NCI-H524 (cell line): Measurements from ENCODE around the gene TK2.
"Not testable (repeated sequence)": the region's sequence is repeated elsewhere in the genome, so short reads cannot be mapped to it uniquely, and the experiment has no call there.

Experiments used
- DNase-seq, 2 experiments: peaks; one replicate each; lab custom pipeline; 2025; lab: John Stamatoyannopoulos, UW

The TK2 gene

GRCh38 chr16:66503030-66503429 lies 46.9 kb downstream of the TK2 start:
- no peak for DNase-seq

- DNase-seq, result no peak
Measured at GRCh38 chr16:66502020-66502913, 47.7 kb downstream of the TK2 start.

DNA sequence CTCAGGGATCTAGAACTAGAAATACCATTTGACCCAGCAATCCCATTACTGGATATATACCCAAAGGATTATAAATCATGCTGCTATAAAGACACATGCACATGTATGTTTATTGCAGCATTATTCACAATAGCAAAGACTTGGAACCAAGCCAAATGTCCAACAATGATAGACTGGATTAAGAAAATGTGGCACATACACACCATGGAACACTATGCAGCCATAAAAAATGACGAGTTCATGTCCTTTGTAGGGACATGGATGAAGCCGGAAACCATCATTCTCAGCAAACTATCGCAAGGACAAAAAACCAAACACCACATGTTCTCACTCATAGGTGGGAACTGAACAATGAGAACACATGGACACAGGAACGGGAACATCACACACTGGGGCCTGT lies 48.4 kb downstream of the TK2 start:
- not testable (repeated sequence) for DNase-seq

DNA sequence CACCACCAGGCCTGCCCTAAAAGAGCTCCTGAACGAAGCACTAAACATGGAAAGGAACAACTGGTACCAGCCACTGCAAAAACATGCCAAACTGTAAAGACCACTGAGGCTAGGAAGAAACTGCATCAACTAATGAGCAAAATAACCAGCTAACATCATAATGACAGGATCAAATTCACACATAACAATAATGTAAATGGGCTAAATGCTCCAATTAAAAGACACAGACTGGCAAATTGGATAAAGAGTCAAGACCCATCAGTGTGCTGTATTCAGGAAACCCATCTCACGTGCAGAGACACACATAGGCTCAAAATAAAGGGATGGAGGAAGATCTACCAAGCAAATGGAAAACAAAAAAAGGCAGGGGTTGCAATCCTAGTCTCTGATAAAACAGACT lies 52.0 kb downstream of the TK2 start:
- DNase-seq, result not testable (repeated sequence)

DNA sequence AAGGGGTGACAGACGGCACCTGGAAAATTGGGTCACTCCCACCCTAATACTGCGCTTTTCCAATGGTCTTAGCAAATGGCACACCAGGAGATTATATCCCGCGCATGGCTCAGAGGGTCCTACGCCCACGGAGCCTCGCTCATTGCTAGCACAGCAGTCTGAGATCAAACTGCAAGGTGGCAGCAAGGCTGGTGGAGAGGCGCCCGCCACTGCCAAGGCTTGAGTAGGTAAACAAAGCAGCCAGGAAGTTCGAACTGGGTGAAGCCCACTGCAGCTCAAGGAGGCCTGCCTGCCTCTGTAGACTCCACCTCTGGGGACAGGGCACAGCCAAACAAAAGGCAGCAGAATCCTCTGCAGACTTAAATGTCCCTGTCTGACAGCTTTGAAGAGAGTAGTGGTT lies 53.7 kb downstream of the TK2 start:
- DNase-seq, result not testable (repeated sequence)

GRCh38 chr16:66495440-66495839 lies 54.5 kb downstream of the TK2 start:
- DNase-seq, result no peak

DNA sequence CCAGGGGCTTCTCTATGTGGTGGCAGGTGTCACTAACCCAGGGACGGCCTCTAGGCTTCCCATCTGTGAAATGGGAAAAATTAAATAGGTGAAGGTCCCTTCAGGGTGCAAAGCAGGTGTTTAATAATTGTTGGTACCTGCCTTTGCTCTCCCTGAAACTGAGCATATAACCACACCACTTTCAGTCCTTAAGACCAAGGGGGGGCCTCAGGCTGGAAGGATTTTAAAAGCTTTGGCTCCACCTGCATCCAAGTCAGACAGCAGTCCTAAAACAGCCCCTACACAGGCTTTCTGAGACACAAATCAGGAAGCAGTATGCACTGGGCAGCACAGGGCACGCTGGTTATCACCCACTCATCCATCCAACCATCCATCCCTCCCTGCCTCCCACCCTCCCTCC lies 55.0 kb downstream of the TK2 start:
- DNase-seq, result no peak

GRCh38 chr16:66493490-66494401 lies 56.2 kb downstream of the TK2 start:
- no peak for DNase-seq

DNA sequence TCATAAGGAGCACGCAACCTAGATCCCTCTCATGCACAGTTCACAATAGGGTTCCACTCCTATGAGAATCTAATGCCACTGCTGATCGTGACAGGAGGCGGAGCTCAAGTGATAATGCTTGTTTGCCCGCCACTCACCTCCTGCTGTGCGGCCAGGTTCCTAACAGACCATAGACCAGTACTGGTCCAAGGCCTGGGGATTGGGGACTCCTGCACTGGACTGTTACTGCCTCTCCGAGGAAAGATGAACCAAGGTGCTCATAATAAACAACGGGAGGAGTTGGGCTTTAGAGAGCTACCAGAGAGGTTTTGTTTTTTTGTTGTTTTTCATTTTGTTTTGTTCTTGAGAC lies 58.2 kb downstream of the TK2 start:
- DNase-seq, result no peak

DNA sequence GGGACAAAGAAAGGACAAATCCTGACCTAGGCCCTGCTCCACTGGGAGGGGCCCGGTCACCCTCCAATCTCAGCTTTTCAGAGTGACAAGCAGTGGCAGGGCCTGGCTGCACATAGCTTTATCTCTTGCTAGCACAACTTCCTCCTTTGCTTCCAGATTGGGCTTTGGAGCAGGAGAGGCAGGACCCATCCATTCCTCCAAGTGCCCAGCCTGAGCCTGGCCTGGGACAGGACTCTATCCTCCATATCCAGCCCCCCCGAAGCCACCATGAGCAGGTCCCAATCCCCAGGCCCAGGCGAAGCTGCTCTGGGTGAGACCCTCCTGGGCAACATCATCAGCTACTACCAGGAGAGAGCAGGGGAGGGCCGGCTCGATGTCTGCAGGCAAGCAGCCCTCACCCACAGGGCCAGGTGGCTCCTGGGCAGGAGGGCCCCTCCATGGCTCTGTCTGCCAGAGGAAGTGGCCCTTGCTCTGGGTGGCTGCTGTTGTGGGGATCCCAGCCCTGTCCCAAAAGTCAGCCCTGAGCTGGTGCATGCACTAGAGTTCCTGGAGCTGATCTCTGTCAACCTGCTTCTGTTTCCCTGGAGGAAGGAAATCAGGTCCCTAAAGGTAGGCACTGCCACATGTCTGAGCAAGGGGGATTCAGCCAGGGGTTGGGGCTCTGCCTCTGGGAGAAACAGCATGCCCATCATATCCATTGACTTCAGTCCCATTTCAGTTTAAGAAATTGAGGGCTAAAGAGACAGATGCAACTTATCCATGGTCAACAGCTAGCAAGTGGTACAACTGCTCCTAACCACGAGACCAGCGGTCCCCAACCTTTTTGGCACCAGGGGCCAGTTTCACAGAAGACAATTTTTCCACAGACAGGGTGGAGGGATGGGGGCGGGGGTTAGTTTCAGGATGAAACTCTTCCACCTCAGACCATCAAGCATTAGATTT lies 58.9 kb downstream of the TK2 start:
- DNase-seq, result no peak

DNA sequence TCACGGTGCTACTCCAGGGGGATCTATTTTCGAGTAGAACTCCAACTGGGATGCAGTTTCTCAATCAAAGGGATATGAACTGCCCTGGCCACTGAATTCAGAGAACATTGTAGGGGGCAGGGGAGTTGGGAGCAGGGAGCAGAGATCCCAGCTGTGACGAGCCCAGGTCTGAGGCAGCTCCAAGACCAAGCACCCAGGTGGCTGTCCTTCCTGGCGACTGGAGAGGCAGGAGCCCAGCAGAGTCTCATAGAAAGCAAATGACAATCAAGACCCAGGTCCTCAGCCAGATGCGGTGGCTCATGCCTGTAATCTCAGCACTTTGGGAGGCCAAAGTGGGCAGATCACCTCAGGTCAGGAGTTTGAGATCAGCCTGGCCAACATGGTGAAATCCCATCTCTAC lies 60.1 kb downstream of the TK2 start:
- no peak for DNase-seq

DNA sequence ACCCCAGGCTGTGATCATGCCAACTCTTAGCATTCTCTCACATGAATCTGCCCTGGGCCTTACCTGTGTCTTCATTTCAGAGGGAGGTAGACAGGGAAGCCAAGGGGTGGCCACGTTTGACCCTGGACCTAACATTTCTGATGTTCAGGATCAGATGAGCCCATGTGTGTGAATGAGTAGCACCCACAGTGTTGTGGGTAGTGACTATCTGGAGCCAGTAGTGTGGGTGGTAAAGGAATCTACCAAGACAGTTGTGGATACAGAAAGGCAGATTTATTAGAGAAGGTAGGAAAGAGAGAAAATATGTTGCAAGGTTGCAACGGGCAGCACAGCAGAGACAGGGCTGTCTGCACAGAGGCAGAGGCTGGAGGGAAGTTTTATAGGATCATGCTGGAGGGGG lies 60.5 kb downstream of the TK2 start:
- no peak for DNase-seq

- DNase-seq, result no peak
Measured at GRCh38 chr16:66488505-66488904, 61.4 kb downstream of the TK2 start.

- DNase-seq, result no peak
Measured at GRCh38 chr16:66487580-66488275, 62.2 kb downstream of the TK2 start.

- no peak for DNase-seq
Measured at GRCh38 chr16:66486773-66487579, 62.9 kb downstream of the TK2 start.

DNA sequence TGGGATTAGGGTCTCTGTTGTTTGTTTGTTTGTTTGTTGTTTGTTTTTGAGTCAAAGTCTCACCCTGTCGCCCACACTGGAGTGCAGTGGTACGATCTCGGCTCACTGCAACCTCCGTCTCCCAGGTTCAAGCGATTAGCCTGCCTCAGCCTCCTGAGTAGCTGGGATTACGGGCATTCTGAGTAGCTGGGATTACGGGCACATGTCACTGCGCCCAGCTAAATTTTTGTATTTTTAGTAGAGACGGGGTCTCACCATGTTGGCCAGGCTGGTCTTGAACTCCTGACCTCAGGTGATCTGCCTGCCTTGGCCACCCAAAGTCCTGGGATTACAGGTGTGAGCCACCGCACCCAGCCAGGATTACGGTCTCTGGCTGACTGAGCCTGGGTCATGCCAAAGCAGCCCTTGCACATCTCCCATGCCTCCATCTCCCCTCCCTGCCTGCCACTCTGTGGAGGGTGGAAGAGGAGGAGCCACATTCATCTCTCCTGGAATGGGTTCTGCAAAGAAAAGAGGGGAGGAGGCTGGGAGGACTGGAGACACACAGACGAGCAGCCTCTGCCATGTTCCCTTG lies 63.6 kb downstream of the TK2 start:
- no peak for DNase-seq

- no peak for DNase-seq
Measured at GRCh38 chr16:66485376-66485775, 64.5 kb downstream of the TK2 start.

GRCh38 chr16:66484453-66485213 lies 65.3 kb downstream of the TK2 start:
- DNase-seq, result no peak
